KMS-11 (cell line): ENCODE data around the gene ST8SIA6.
A peak's percentile ranks its signal among the peaks of the same experiment; 100 is the strongest.

ENCODE experiments used
- H2AFZ ChIP-seq: fragments of 200-600 bp; sonication (generic); 2 replicates; pipeline ENCODE4 v1.6.1; 2016; ENCODE audit warnings: antibody characterized with exemption, mixed run types, low read depth
- H3K27ac ChIP-seq: fragments of 200-600 bp; sonication (generic); 2 replicates; pipeline ENCODE4 v1.6.1; 2016; ENCODE audit warnings: mild to moderate bottlenecking, mixed run types
- H3K27me3 ChIP-seq: fragments of 200-600 bp; sonication (generic); 2 replicates; pipeline ENCODE4 v1.6.1; 2017; ENCODE audit warnings: mild to moderate bottlenecking, low read depth, mixed run types, moderate library complexity; ENCODE audit not compliant: insufficient read depth
- H3K36me3 ChIP-seq: fragments of 200-600 bp; sonication (generic); 2 replicates; pipeline ENCODE4 v1.6.1; 2017; ENCODE audit warnings: mild to moderate bottlenecking, mixed run types; ENCODE audit not compliant: insufficient read depth
- H3K4me1 ChIP-seq: fragments of 200-600 bp; sonication (generic); 2 replicates; pipeline ENCODE4 v1.6.1; 2016; ENCODE audit warnings: mild to moderate bottlenecking, low read depth, mixed run types; ENCODE audit not compliant: poor library complexity, severe bottlenecking
- H3K4me2 ChIP-seq: fragments of 200-600 bp; sonication (generic); 2 replicates; pipeline ENCODE4 v1.7.0; 2016; ENCODE audit warnings: mild to moderate bottlenecking, mixed run types
- H3K4me3 ChIP-seq: fragments of 200-600 bp; sonication (generic); IDR thresholded peaks from 2 replicates; pipeline ENCODE4 v1.6.1; 2017; ENCODE audit warnings: low read depth, low read length, mixed read lengths; ENCODE audit not compliant: insufficient read depth
- H3K79me2 ChIP-seq: fragments of 200-600 bp; sonication (generic); 2 replicates; pipeline ENCODE4 v1.6.1; 2016; ENCODE audit warnings: low read depth, mixed run types; ENCODE audit not compliant: insufficient read depth
- H3K9ac ChIP-seq: fragments of 200-600 bp; sonication (generic); 2 replicates; pipeline ENCODE4 v1.6.1; 2016; ENCODE audit warnings: mild to moderate bottlenecking, mixed run types
- H4K20me1 ChIP-seq: fragments of 200-600 bp; sonication (generic); 2 replicates; pipeline ENCODE4 v1.6.1; 2016; ENCODE audit warnings: mild to moderate bottlenecking, mixed run types; ENCODE audit not compliant: insufficient read depth
- TF ChIP-seq, protein P1 (sequence below): fragments of 200-600 bp; sonication (generic); conservative IDR thresholded peaks from 2 replicates; pipeline ENCODE4 v1.6.1; 2017; ENCODE audit warnings: low read depth, mild to moderate bottlenecking, antibody characterized with exemption, low read length, moderate library complexity, mixed read lengths

ST8SIA6 gene

DNA sequence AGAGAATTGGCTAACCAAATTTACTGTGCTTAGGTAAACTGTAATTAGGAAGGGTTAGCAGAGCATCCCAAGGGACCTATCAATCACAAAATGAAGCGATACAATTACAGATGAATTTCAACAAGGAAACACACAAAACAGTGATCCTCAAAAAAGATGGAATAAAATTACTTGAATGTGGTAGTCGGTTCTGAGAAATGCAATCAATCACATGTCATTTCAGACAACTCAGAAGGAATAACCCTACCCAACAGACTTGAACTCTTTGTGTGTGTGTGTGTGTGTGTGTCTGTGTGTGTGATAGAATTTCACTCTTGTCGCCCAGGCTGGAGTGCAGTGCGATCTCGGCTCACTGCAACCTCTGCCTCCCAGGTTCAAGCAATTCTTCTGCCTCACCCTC, 43.5 kb downstream of the ST8SIA6 start:
- Histone ChIP-seq H3K79me2 (no peaks in the 10 kb centered on the region), H3K9ac (no peak overlapping the region), H3K4me1 (no peaks in the 10 kb centered on the region), H3K4me2 (no peak overlapping the region), H2AFZ (no peak overlapping the region), H3K27ac (no peak overlapping the region), H3K27me3 (no peaks in the 10 kb centered on the region), H3K4me3 (no peak overlapping the region), H4K20me1 (no peaks in the 10 kb centered on the region), H3K36me3 (no peaks in the 10 kb centered on the region)
- TF ChIP-seq, protein P1, sequence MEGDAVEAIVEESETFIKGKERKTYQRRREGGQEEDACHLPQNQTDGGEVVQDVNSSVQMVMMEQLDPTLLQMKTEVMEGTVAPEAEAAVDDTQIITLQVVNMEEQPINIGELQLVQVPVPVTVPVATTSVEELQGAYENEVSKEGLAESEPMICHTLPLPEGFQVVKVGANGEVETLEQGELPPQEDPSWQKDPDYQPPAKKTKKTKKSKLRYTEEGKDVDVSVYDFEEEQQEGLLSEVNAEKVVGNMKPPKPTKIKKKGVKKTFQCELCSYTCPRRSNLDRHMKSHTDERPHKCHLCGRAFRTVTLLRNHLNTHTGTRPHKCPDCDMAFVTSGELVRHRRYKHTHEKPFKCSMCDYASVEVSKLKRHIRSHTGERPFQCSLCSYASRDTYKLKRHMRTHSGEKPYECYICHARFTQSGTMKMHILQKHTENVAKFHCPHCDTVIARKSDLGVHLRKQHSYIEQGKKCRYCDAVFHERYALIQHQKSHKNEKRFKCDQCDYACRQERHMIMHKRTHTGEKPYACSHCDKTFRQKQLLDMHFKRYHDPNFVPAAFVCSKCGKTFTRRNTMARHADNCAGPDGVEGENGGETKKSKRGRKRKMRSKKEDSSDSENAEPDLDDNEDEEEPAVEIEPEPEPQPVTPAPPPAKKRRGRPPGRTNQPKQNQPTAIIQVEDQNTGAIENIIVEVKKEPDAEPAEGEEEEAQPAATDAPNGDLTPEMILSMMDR, result no peak

GRCh38 chr10:17409170-17409733, 45.1 kb downstream of the ST8SIA6 start:
- Histone ChIP-seq H3K27me3 (no peaks in the 10 kb centered on the region), H3K36me3 (no peaks in the 10 kb centered on the region), H3K4me2 (no peak overlapping the region), H4K20me1 (no peaks in the 10 kb centered on the region), H3K9ac (no peak overlapping the region), H3K4me1 (no peaks in the 10 kb centered on the region), H3K79me2 (no peaks in the 10 kb centered on the region), H3K4me3 (no peak overlapping the region), H3K27ac (no peak overlapping the region), H2AFZ (no peak overlapping the region)
- TF ChIP-seq, protein P1, result peak; percentile 31

DNA sequence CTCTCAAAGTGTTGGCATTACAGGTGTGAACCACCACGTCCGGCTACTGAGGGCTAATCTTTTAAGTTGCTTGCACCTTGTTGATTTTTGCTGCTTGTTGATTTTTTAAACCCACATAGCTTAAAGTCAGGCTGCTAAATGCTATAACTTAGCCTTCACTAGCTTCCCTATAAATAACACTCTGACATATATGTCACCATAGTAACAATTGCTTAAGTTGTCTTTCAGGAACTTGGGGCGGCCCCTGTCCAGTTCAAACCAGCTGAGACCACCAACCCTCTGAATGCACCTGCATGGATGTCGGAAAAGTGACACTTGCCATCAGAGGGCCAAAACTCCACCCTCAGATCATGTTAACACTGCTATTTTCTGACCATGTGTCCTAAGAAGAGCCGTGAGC, 47.3 kb downstream of the ST8SIA6 start:
- no peak overlapping the region for H3K9ac ChIP-seq
- TF ChIP-seq, protein P1, result no peak
- no peak overlapping the region for H3K4me2 ChIP-seq
- no peaks in the 10 kb centered on the region for H3K79me2 ChIP-seq
- no peaks in the 10 kb centered on the region for H3K27me3 ChIP-seq
- H2AFZ ChIP-seq, result no peak overlapping the region
- H3K27ac ChIP-seq, result no peak overlapping the region
- no peaks in the 10 kb centered on the region for H3K4me1 ChIP-seq
- no peaks in the 10 kb centered on the region for H3K36me3 ChIP-seq
- H4K20me1 ChIP-seq, result no peaks in the 10 kb centered on the region
- no peak overlapping the region for H3K4me3 ChIP-seq

- no peak overlapping the region for H3K27ac ChIP-seq
These were observed 48.2 kb downstream of the ST8SIA6 start for GRCh38 chr10:17406036-17406834.

More at GRCh38 chr10:17406036-17406834, 48.2 kb downstream of the ST8SIA6 start:
- no peak overlapping the region for H3K9ac ChIP-seq
- no peak overlapping the region for H3K4me2 ChIP-seq
- no peak overlapping the region for H3K4me3 ChIP-seq
- H3K4me1 ChIP-seq, result no peaks in the 10 kb centered on the region
- H3K36me3 ChIP-seq, result no peaks in the 10 kb centered on the region
- no peaks in the 10 kb centered on the region for H3K79me2 ChIP-seq
- H2AFZ ChIP-seq, result no peak overlapping the region
- H4K20me1 ChIP-seq, result no peaks in the 10 kb centered on the region
- no peaks in the 10 kb centered on the region for H3K27me3 ChIP-seq
- TF ChIP-seq, protein P1, result no peak
